Measurements from ENCODE around the gene CACNA1D.
A peak's percentile ranks its signal among the peaks of the same experiment; 100 is the strongest.
"Not testable (repeated sequence)": the region's sequence is repeated elsewhere in the genome, so short reads cannot be mapped to it uniquely, and the experiment has no call there.

The CACNA1D gene

DNA sequence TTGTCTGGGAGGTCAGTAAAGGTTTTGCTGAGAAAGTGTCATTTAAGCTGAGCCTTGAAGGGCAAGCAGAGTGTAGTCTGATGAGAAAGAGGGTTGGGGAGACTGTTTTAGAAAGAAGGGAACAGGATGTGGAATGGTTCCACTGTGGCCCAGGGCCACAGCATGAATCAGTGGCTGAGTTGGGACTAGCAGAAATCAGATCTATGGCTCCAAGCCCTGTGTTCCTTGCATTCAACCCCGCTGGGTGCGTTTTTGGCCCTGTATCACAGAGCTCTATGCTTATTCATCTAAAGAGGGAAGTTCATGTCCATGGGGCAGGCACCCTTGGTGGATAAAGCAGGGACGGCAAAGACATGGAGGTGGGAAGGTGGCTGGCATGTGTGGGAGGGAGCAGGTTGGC is 151.3 kb downstream of the CACNA1D start:
- DNase-seq (ENCODE audit: insufficient read length) (no peak), FAIRE-seq (no peak)
- TF ChIP-seq POLR2A (IDR thresholded peaks at IDR 0.05; ENCODE audit: low read depth, low read length): no peak
- no peak for TF ChIP-seq TAF1 (IDR thresholded peaks at IDR 0.05; ENCODE audit: borderline replicate concordance, low read depth, low read length)
- TF ChIP-seq POLR2AphosphoS5 (IDR thresholded peaks at IDR 0.05; ENCODE audit: low read depth, low read length): no peak

DNA sequence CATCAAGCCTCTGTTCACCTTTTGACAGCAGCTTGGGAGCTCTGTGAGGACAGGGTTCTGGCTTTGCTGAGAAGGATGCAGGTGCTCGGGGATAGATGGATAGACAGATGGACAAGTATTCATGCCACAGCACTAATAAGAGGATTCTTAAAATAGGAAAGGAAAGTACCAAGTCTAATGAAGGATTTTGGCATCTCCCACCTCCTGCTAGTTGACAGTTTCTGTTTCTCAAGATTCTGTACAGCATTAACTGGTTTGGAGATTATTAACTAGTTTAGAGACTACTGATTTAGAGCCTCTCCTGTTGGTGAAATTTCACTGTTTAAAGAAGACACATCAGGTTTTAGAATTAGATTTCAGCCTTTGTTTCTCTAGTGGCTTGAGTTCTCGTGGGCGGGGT is 152.3 kb downstream of the CACNA1D start:
- no peak for TF ChIP-seq POLR2AphosphoS5 (IDR thresholded peaks at IDR 0.05; ENCODE audit: low read depth, low read length)
- FAIRE-seq: no peak
- DNase-seq (ENCODE audit: insufficient read length): no peak

GRCh38 chr3:53649816-53650215 is 155.4 kb downstream of the CACNA1D start:
- FAIRE-seq (no peak), DNase-seq (ENCODE audit: insufficient read length) (no peak)
- no peak for TF ChIP-seq POLR2AphosphoS5 (IDR thresholded peaks at IDR 0.05; ENCODE audit: low read depth, low read length)
- no peak for TF ChIP-seq POLR2A (IDR thresholded peaks at IDR 0.05; ENCODE audit: low read depth, low read length)
- no peak for TF ChIP-seq TAF1 (IDR thresholded peaks at IDR 0.05; ENCODE audit: borderline replicate concordance, low read depth, low read length)

DNA sequence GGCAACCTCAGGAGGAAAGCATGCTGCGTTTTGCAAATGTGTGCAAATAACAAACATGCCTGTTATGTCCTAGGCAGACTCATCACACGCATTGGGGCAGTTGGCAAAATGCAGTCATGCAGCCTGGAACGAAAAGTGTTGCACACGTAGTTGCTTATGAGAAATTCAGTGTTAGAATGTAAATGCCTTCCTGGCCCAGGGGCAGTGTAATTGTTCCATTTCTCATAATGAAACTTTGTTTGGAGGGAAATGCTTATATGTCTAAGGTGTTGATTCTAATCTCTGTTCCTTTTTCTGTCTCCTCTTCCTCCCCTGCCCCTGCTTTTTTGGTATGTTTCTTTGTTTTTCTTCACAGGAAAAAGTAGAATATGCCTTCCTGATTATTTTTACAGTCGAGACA is 156.0 kb downstream of the CACNA1D start:
- no peak for TF ChIP-seq TAF1 (IDR thresholded peaks at IDR 0.05; ENCODE audit: borderline replicate concordance, low read depth, low read length)
- no peak for TF ChIP-seq POLR2A (IDR thresholded peaks at IDR 0.05; ENCODE audit: low read depth, low read length)
- TF ChIP-seq POLR2AphosphoS5 (IDR thresholded peaks at IDR 0.05; ENCODE audit: low read depth, low read length): no peak
- peak; percentile 25 for DNase-seq (ENCODE audit: insufficient read length)
- FAIRE-seq: peak; percentile 81

- TF ChIP-seq TAF1 (IDR thresholded peaks at IDR 0.05; ENCODE audit: borderline replicate concordance, low read depth, low read length) (no peak), POLR2A (IDR thresholded peaks at IDR 0.05; ENCODE audit: low read depth, low read length) (no peak), POLR2AphosphoS5 (IDR thresholded peaks at IDR 0.05; ENCODE audit: low read depth, low read length) (no peak)
- DNase-seq (ENCODE audit: insufficient read length) (no peak), FAIRE-seq (no peak)
These were observed 156.7 kb downstream of the CACNA1D start for GRCh38 chr3:53650928-53651661.

GRCh38 chr3:53651927-53652326 is 157.5 kb downstream of the CACNA1D start:
- FAIRE-seq: no peak
- DNase-seq (ENCODE audit: insufficient read length): no peak
- no peak for TF ChIP-seq TAF1 (IDR thresholded peaks at IDR 0.05; ENCODE audit: borderline replicate concordance, low read depth, low read length)
- no peak for TF ChIP-seq POLR2A (IDR thresholded peaks at IDR 0.05; ENCODE audit: low read depth, low read length)
- TF ChIP-seq POLR2AphosphoS5 (IDR thresholded peaks at IDR 0.05; ENCODE audit: low read depth, low read length): no peak

DNA sequence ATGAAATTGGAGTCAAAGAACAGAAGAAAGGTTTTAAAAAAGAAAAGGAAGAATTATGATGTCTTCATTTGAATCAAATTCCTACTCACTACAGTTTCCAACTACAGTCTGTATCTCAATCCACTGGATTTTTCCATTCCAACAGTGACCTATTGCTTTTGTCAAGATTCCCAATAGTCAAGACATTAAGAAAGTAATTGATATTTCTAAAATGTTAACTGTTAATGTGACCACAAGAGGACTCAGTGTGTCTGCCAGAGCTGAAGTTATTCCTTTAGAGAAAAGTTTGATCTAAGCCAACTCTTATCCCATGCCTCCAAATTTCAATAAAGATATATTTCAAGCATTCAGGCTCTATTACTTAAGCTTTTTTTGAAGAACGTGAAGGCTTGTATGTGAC is 163.2 kb downstream of the CACNA1D start:
- TF ChIP-seq POLR2A (IDR thresholded peaks at IDR 0.05; ENCODE audit: low read depth, low read length): no peak
- no peak for TF ChIP-seq POLR2AphosphoS5 (IDR thresholded peaks at IDR 0.05; ENCODE audit: low read depth, low read length)
- no peak for TF ChIP-seq TAF1 (IDR thresholded peaks at IDR 0.05; ENCODE audit: borderline replicate concordance, low read depth, low read length)
- DNase-seq (ENCODE audit: insufficient read length) (no peak), FAIRE-seq (no peak)

DNA sequence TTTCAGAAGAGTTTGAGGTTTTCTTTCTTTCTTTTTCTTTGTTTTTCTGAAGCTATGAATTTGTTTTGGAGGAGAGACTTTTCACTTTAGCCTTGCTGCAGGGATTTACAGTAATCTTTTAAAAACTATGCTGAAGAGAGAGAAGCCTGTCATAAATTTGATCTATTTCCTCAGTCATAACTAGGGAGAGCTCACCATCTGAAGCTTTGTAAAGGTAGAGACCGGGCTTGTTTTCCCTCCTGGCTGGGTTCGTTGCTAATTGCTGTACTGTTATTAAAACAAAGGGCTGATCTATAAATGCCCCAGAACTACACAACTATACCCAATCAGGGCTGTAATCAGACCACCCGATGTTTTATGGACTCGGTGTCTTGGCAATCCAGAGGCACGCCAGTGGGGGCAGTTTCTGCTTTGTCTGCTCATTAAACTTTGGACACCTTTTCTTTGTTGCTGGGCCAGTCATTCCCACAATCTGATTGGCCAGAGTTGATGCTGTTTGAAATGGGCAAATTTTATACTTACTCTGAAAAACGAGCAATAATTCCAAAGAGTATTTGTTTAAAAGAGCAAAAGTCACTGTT is 164.3 kb downstream of the CACNA1D start:
- FAIRE-seq (no peak), DNase-seq (ENCODE audit: insufficient read length) (no peak)
- TF ChIP-seq TAF1 (IDR thresholded peaks at IDR 0.05; ENCODE audit: borderline replicate concordance, low read depth, low read length): no peak
- TF ChIP-seq POLR2A (IDR thresholded peaks at IDR 0.05; ENCODE audit: low read depth, low read length): no peak
- TF ChIP-seq POLR2AphosphoS5 (IDR thresholded peaks at IDR 0.05; ENCODE audit: low read depth, low read length): no peak

- TF ChIP-seq TAF1 (IDR thresholded peaks at IDR 0.05; ENCODE audit: borderline replicate concordance, low read depth, low read length) (no peak), POLR2AphosphoS5 (IDR thresholded peaks at IDR 0.05; ENCODE audit: low read depth, low read length) (no peak), POLR2A (IDR thresholded peaks at IDR 0.05; ENCODE audit: low read depth, low read length) (no peak)
These were observed 165.6 kb downstream of the CACNA1D start for GRCh38 chr3:53659996-53660395.

GRCh38 chr3:53661480-53661879 is 167.1 kb downstream of the CACNA1D start:
- TF ChIP-seq TAF1 (IDR thresholded peaks at IDR 0.05; ENCODE audit: borderline replicate concordance, low read depth, low read length) (no peak), POLR2AphosphoS5 (IDR thresholded peaks at IDR 0.05; ENCODE audit: low read depth, low read length) (no peak), POLR2A (IDR thresholded peaks at IDR 0.05; ENCODE audit: low read depth, low read length) (no peak)

More at GRCh38 chr3:53659996-53660395, 165.6 kb downstream of the CACNA1D start:
- DNase-seq (ENCODE audit: insufficient read length): no peak
- FAIRE-seq: no peak

GRCh38 chr3:53664812-53665211 is 170.4 kb downstream of the CACNA1D start:
- FAIRE-seq; DNase-seq (ENCODE audit: insufficient read length): not testable (repeated sequence)

More at GRCh38 chr3:53661480-53661879, 167.1 kb downstream of the CACNA1D start:
- DNase-seq (ENCODE audit: insufficient read length) (no peak), FAIRE-seq (no peak)

DNA sequence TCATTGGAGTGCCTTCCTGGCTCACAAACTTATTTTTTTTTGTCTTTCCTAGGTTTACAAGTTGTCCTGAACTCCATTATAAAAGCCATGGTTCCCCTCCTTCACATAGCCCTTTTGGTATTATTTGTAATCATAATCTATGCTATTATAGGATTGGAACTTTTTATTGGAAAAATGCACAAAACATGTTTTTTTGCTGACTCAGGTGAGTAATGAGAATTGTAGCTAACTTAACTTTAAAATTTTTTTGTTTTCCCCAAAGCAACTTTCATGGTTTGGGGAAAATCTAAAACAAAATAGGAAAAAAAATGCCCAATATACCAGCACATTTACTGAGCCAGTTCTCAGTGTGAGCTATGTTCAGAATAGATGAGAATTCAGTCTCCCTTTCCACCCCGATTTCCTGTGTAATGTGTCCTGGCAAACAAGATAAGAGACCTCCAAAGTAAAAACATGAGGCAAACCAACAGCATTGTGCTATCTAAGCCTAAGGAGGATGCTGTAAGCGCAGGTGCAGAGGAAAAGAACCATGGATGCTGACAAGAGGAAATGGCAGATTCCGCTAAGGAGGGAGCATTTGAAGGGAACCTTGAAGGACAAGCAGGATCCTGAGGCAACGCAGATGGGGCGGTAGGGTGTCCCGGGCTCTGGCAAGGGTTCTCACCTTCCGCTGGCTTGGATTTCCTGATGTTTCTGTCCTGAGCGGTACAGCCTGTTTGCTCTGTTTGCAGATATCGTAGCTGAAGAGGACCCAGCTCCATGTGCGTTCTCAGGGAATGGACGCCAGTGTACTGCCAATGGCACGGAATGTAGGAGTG is 171.4 kb downstream of the CACNA1D start:
- FAIRE-seq (no peak), DNase-seq (ENCODE audit: insufficient read length) (no peak)
- no peak for TF ChIP-seq POLR2A (IDR thresholded peaks at IDR 0.05; ENCODE audit: low read depth, low read length)
- TF ChIP-seq TAF1 (IDR thresholded peaks at IDR 0.05; ENCODE audit: borderline replicate concordance, low read depth, low read length): no peak
- no peak for TF ChIP-seq POLR2AphosphoS5 (IDR thresholded peaks at IDR 0.05; ENCODE audit: low read depth, low read length)

All from GM12892 (cell line).